ENCODE measurements around the gene DTNBP1. TPM values are rescaled to one million over a fixed set of nuclear protein-coding genes. Genes with fewer than 3 reads are reported as not detected.

DTNBP1 gene
- total RNA-seq, 3 donors from 2014 or later, result 19.6 to 31.8 (median 25.0) TPM

DNA sequence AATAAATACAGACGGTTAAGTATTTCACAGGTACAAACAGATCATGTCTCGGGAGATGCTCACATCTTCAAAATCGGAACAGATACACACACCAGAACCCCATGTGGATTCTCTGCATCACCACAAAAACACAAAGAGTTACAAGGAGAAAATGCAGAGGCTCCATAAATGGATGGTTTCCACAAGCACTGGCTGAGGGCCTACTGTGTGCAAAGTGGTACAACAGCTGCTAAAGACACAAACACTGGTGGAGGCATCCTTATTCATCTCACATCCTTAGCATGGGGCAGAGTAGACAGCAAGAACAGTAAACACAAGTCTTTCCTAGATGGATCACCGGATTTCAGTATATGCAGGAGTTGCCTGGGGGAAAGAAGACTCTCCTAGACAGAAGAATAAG is 88.8 kb downstream of the DTNBP1 start:
- Histone ChIP-seq H3K36me3 (ENCODE audit: low read depth) (no peaks in the 10 kb centered on the region), H3K4me1 (ENCODE audit: low read depth) (no peaks in the 10 kb centered on the region), H3K9me3 (no peaks in the 10 kb centered on the region), H3K4me3 (no peak overlapping the region)
- ATAC-seq (no peak), DNase-seq (no peak)
- intact Hi-C loops (cut with DNase I, micrococcal nuclease), result no loop called here
- TF ChIP-seq, protein P1, sequence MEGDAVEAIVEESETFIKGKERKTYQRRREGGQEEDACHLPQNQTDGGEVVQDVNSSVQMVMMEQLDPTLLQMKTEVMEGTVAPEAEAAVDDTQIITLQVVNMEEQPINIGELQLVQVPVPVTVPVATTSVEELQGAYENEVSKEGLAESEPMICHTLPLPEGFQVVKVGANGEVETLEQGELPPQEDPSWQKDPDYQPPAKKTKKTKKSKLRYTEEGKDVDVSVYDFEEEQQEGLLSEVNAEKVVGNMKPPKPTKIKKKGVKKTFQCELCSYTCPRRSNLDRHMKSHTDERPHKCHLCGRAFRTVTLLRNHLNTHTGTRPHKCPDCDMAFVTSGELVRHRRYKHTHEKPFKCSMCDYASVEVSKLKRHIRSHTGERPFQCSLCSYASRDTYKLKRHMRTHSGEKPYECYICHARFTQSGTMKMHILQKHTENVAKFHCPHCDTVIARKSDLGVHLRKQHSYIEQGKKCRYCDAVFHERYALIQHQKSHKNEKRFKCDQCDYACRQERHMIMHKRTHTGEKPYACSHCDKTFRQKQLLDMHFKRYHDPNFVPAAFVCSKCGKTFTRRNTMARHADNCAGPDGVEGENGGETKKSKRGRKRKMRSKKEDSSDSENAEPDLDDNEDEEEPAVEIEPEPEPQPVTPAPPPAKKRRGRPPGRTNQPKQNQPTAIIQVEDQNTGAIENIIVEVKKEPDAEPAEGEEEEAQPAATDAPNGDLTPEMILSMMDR (IDR thresholded peaks at IDR 0.05), result no peak

DNA sequence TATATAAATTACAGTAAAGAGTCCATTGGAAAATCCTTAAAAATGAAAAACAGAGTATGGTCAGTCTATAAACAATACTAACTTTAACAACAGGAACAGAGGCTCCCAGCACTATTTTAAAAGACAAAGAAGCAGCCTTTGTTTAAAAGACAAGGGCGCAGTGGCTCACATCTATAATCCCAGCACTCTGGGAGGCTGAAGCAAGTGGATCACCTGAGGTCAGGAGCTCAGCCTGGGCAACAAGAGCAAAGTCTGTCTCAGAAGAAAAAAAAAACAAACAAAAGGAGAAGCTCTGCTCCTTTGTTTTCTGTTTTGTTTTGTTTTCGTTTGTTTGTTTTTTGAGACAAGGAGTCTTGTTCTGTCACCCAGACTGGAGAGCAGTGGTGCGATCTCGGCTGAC is 89.4 kb downstream of the DTNBP1 start:
- no peaks in the 10 kb centered on the region for H3K4me1 ChIP-seq (ENCODE audit: low read depth)
- no peak for DNase-seq
- H3K36me3 ChIP-seq (ENCODE audit: low read depth), result no peaks in the 10 kb centered on the region
- intact Hi-C loops (cut with DNase I, micrococcal nuclease), result no loop called here
- TF ChIP-seq, protein P1 (IDR thresholded peaks at IDR 0.05), result no peak
- ATAC-seq, result no peak
- H3K9me3 ChIP-seq, result no peaks in the 10 kb centered on the region
- no peak overlapping the region for H3K4me3 ChIP-seq

DNA sequence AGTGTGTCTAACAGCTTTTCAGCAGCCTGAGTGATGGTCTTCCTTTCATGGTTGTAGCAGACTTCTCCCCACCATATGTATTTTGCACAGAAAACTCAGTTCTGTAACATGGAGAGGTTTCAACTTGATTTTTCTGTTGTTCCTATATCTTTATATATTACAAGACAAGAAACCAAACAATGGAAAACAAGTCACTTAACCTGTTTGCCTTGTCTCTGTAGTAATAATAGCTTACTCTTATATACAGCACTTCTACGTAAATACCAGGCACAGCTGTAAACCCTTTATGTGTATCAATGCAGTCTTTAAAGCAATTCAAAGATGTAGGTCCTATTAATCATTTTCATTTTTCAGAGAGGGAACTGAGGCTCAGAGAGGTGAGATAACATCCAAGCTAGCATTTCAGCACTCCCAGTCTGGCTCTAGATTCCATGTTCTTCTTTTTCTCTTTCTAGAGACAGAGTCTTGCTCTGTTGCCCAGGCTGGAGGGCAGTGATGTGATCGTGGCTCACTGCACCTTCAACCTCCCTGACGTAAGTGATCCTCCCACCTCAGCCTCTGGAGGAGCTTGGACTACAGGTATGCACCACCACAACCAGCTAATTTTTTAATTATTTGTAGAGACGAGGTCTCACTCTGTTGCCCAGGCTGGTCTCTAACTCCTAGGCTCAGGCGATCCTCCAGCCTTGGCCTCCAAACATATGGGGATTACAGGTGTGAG is 90.4 kb downstream of the DTNBP1 start:
- TF ChIP-seq, protein P1 (IDR thresholded peaks at IDR 0.05), result no peak
- ATAC-seq (no peak), DNase-seq (no peak)
- Histone ChIP-seq H3K36me3 (ENCODE audit: low read depth) (no peaks in the 10 kb centered on the region), H3K4me1 (ENCODE audit: low read depth) (no peaks in the 10 kb centered on the region), H3K4me3 (no peak overlapping the region), H3K9me3 (no peaks in the 10 kb centered on the region)
- intact Hi-C loops (cut with DNase I, micrococcal nuclease), result no loop called here

DNA sequence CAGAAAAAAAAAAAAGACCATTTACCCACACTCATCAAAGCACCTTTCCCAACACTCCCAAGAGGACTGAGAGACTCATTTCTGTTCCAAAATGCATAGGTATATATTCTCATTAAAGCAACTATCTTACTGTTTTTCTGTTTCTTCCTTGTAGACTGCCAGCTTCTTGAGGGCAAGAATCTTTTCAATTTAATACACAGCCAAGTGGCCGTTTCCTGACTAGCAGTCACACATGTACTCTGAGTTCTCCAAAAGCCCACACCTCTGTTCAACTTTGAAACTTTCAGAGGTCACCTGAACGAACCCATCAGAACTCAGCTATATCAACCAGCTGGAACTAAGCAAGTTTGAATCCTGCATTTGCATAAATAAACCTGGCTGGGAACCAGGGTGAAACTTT is 92.7 kb downstream of the DTNBP1 start:
- Histone ChIP-seq H3K4me1 (ENCODE audit: low read depth) (no peaks in the 10 kb centered on the region), H3K9me3 (no peaks in the 10 kb centered on the region), H3K4me3 (no peak overlapping the region), H3K36me3 (ENCODE audit: low read depth) (no peaks in the 10 kb centered on the region)
- ATAC-seq, result no peak
- intact Hi-C loops (cut with DNase I, micrococcal nuclease), result no loop called here
- TF ChIP-seq, protein P1 (IDR thresholded peaks at IDR 0.05), result no peak
- DNase-seq, result no peak

DNA sequence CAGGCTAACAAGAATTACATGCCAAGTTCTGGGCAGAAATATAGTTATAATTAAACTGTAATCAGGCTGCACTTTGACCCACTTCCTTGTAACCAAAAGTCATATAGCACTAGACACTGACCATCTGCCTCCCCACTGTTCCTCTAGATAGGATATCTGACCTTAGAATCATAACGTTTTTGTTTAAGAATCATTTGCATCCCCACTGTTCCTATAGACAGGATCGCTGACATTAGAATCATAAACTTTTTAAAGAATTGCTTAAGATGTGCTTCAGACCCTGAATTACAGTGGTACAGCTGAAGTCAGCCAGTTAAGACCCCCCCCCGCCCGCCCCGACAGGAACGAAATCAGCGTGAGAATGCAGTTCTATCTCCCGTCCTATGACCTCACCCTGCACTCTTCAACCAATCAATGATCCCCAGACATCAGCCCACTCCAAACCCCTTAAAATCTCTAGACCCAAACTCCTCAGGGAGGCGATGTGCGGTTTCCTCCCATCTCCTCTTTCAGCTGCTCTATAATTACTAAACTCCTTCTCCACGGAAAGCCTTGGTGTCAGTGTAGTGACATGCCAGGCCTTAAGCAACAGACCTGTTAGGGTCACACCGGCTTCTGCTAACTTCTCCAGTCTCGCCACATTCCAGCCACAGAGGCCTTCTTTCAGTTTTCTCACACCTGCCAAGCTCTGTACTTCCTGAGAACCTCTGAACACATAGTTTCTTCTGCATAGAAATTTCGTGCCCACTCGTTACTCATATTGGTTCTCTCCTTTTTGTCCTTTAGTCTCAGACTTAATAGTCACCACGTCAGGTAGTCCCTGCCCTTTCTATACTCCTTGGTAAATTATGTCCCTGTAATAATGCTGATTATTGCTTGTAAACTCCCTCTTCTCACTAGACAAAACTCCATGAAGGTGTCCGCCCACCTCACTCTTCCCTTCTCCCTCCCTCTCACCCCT is 93.5 kb downstream of the DTNBP1 start:
- H3K36me3 ChIP-seq (ENCODE audit: low read depth), result no peaks in the 10 kb centered on the region
- intact Hi-C loops (cut with DNase I, micrococcal nuclease), result no loop called here
- H3K9me3 ChIP-seq, result no peaks in the 10 kb centered on the region
- TF ChIP-seq, protein P1 (IDR thresholded peaks at IDR 0.05), result no peak
- ATAC-seq, result peak; percentile 48
- DNase-seq, result peak in 1 of 3 donors; percentile 14
- no peak overlapping the region for H3K4me3 ChIP-seq
- H3K4me1 ChIP-seq (ENCODE audit: low read depth), result no peaks in the 10 kb centered on the region
